Tibial nerve (tissue), 3 donors: Measurements from ENCODE around the gene CHAF1B.

ENCODE experiments used
- EP300 ChIP-seq, 2 donors: sonication (generic); formaldehyde crosslinking; IDR thresholded peaks; one replicate each; pipeline ENCODE4 v1.6.1; 2017; ENCODE audit warnings: antibody characterized with exemption in 2 of 2, mild to moderate bottlenecking in 1 of 2
- POLR2A ChIP-seq, 2 donors: fragments of 450-650 bp; IDR thresholded peaks; one replicate each; pipeline ENCODE4 v1.6.1; 2017; ENCODE audit warnings: antibody characterized with exemption in 2 of 2, mild to moderate bottlenecking in 2 of 2, moderate library complexity in 2 of 2

DNA sequence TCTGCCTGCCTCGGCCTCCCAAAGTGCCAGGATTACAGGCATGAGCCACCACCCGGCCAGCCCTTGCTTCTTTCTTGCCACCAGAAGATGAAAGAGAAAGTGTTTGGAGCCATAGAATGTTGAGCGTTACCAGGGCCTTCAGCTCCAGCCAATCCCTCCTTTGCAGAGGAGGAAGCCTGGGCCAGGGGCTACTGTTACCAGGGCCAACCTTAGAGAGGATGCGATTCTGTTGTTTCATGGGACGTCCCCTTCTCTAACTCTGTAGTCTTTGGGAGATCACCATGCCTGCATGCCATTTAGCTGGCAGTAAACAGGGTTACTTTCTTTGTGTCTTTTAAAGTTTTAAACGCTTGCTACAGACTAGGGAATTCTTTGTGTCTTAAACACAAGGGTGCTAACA lies 49.0 kb downstream of the CHAF1B start:
- no peak for TF ChIP-seq POLR2A (IDR thresholded peaks at IDR 0.05)
- no peak for TF ChIP-seq EP300 (IDR thresholded peaks at IDR 0.05)
